Testis (tissue), 3 donors: ENCODE results near the gene BACH1. TPM values are rescaled to one million over a fixed set of nuclear protein-coding genes. Genes with fewer than 3 reads are reported as not detected.

Experiments
- DNase-seq: peaks from one replicate; pipeline ENCODE4 v3.0.0-alpha.2; 2019
- H3K27ac ChIP-seq, 2 donors: fragments of 200-600 bp; sonication (generic); one replicate each; pipeline ENCODE4 v1.5.1; 2019
- H3K27me3 ChIP-seq: fragments of 200-600 bp; sonication (generic); one replicate; pipeline ENCODE4 v1.5.1; 2019
- H3K36me3 ChIP-seq: fragments of 200-600 bp; sonication (generic); one replicate; pipeline ENCODE4 v1.5.1; 2017; ENCODE audit warnings: low read depth; ENCODE audit errors: missing control alignments
- H3K4me1 ChIP-seq: fragments of 200-600 bp; sonication (generic); one replicate; pipeline ENCODE4 v1.5.1; 2019
- H3K4me3 ChIP-seq, 2 donors: fragments of 200-600 bp; sonication (generic); one replicate each; pipeline ENCODE4 v1.5.1; 2017 to 2019
- H3K9me3 ChIP-seq: fragments of 200-600 bp; sonication (generic); one replicate; pipeline ENCODE4 v1.5.1; 2017
- CTCF ChIP-seq, 3 experiments: fragments of 450-650 bp in 2 of 3; fragments of 200-600 bp in 1 of 3; sonication (generic) in 1 of 3; IDR thresholded peaks; one replicate each; pipeline ENCODE4 v1.5.1; 2016 to 2019; ENCODE audit warnings: antibody characterized with exemption in 3 of 3, mild to moderate bottlenecking in 2 of 3, moderate library complexity in 1 of 3
- POLR2A ChIP-seq: fragments of 450-650 bp; IDR thresholded peaks from one replicate; pipeline ENCODE4 v1.6.1; 2017; ENCODE audit warnings: antibody characterized with exemption, mild to moderate bottlenecking, moderate library complexity
- WGBS, 2 donors: methylation state at CpG; one replicate each; pipeline ENCODE4 v1.1.5; 2018; 5-methylcytosine and 5-hydroxymethylcytosine counted together
- intact Hi-C: fragments of 100-400 bp; cut with DNase I; formaldehyde crosslinking; loops from one replicate; pipeline ENCODE4 v1.15.1; 2023; ENCODE audit warnings: low total_unique reads
- polyA plus RNA-seq: library from polyadenylated mRNA; stranded (reverse); fragments of 350-450 nt; fragmentation: Illumina TruSeq; extraction: RNeasy Lipid Tissue Mini Kit (QIAGEN cat#74804); gene quantifications from one replicate; pipeline ENCODE4 v1.2.3, GENCODE V29; 2014; ENCODE audit warnings: low read depth, low replicate concordance; ENCODE audit not compliant: insufficient read depth
- total RNA-seq, 2 donors: library from RNA; depleted of rRNA; stranded (reverse); fragments of >200 nt; gene quantifications; one replicate each; pipeline ENCODE4 v1.2.3, GENCODE V29; 2016

BACH1 gene
- total and polyA plus RNA-seq, 3 donors from 2014 or later: 41.9 to 57.7 (median 43.9) TPM

DNA sequence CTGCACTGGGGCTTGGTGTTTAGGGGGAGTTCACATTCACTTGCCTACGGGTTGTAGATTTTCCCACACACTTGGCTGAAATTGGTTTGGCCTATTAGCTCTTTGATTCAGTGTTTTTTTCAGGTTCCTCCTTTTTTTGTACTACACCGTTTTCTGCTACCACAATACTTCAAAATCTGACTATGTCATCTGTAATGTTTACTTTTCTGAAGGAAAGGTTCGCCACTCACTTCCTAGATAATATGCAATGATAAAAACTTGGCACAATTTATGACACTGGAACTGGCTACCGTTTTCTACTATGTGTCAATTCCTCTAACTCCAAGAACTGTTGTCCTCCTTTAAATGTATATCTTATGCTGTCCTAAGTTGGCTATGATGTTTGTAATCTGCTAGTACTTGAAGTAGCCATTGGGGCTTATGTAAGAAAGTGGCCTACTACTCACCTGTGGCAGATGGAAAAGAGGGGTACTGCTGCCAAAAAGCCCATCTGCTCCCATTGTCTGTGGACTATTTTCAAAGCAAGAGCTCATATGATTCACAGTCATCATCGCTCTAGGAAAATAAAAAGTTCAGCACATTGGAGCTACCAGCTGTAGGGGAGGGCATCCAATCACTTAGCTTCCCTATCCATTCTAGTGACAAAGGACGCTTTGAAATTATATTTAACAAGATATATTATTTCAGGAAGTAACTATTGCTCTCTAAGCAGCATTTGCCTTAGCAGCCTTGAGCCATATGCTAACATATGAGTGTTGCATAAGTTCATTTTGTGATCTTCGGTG is 42.4 kb upstream of the BACH1 start:
- H3K36me3 ChIP-seq: no peaks in the 10 kb centered on the region
- intact Hi-C loops: no loop called here
- WGBS, 2 donors: 73 to 75% methylated on average over 7 of the region's 7 CpGs
- no peak for TF ChIP-seq CTCF (IDR thresholded peaks at IDR 0.05)
- no peak for TF ChIP-seq POLR2A
- H3K27me3 ChIP-seq: no peaks in the 10 kb centered on the region
- H3K4me1 ChIP-seq: no peaks in the 10 kb centered on the region
- DNase-seq: no peak
- no peak overlapping the region for H3K4me3 ChIP-seq
- no peak overlapping the region for H3K27ac ChIP-seq
- no peaks in the 10 kb centered on the region for H3K9me3 ChIP-seq

- H3K9me3 ChIP-seq: no peaks in the 10 kb centered on the region
- H3K27me3 ChIP-seq: no peaks in the 10 kb centered on the region
- no peak overlapping the region for H3K4me3 ChIP-seq
- WGBS, 2 donors: 91 to 95% methylated on average over 2 of the region's 2 CpGs
- TF ChIP-seq POLR2A (no peak), CTCF (IDR thresholded peaks at IDR 0.05) (no peak)
- intact Hi-C loops: no loop called here
- no peak for DNase-seq
- no peak overlapping the region for H3K27ac ChIP-seq
- no peaks in the 10 kb centered on the region for H3K36me3 ChIP-seq
- no peaks in the 10 kb centered on the region for H3K4me1 ChIP-seq
Measured at GRCh38 chr21:29257701-29258100, 41.0 kb upstream of the BACH1 start.

- 56 to 61% methylated on average over 5 of the region's 5 CpGs for WGBS, 2 donors
- Histone ChIP-seq H3K27ac (no peak overlapping the region), H3K27me3 (no peaks in the 10 kb centered on the region), H3K4me1 (no peaks in the 10 kb centered on the region), H3K9me3 (no peaks in the 10 kb centered on the region), H3K36me3 (no peaks in the 10 kb centered on the region), H3K4me3 (no peak overlapping the region)
- TF ChIP-seq POLR2A (no peak), CTCF (IDR thresholded peaks at IDR 0.05) (no peak)
- intact Hi-C loops: no loop called here
- DNase-seq: no peak
Measured at GRCh38 chr21:29258626-29259338, 39.9 kb upstream of the BACH1 start.

DNA sequence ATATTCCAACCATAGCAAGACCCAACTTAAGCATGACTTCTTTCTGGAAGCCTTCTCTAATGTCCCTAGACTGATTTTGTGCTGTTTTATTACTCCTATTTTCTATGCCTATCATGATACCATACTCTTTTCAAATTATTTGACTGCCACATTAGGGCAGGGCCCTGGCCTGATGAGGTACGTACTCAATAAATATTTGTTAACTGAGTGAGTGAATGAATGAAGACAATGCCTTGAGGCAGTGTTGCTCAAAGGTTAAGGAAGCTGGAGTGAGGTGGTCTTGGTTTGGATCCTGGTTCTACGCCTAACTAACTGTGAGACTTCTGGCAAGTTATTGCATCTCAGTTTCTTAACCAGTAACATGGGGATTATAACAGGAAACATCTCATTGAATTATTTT is 38.3 kb upstream of the BACH1 start:
- Histone ChIP-seq H3K9me3 (no peaks in the 10 kb centered on the region), H3K27me3 (no peaks in the 10 kb centered on the region), H3K27ac (no peak overlapping the region), H3K4me3 (no peak overlapping the region), H3K4me1 (no peaks in the 10 kb centered on the region), H3K36me3 (no peaks in the 10 kb centered on the region)
- WGBS, 2 donors: 97 to 98% methylated on average over 2 of the region's 2 CpGs
- intact Hi-C loops: no loop called here
- no peak for TF ChIP-seq CTCF (IDR thresholded peaks at IDR 0.05)
- no peak for TF ChIP-seq POLR2A
- DNase-seq: no peak
